Sigmoid colon (tissue), 4 donors: Measurements from ENCODE around the gene ADARB2.

ENCODE experiments used
- EP300 ChIP-seq, 4 donors: sonication (generic); formaldehyde crosslinking; IDR thresholded peaks; one replicate each; pipeline ENCODE4 v1.6.1; 2017; ENCODE audit warnings: antibody characterized with exemption in 4 of 4
- POLR2A ChIP-seq, 2 donors: fragments of 450-650 bp; IDR thresholded peaks; one replicate each; pipeline ENCODE4 v1.6.1; 2016; ENCODE audit warnings: antibody characterized with exemption in 2 of 2, mild to moderate bottlenecking in 2 of 2, moderate library complexity in 2 of 2
- POLR2AphosphoS5 ChIP-seq, 4 donors: sonication (generic); formaldehyde crosslinking; IDR thresholded peaks; one replicate each; pipeline ENCODE4 v1.6.1; 2017; ENCODE audit warnings: antibody characterized with exemption in 4 of 4
- TF ChIP-seq, protein P1 (sequence below), 4 experiments: fragments of 450-650 bp in 3 of 4; fragments of 200-600 bp in 1 of 4; IDR thresholded peaks; one replicate each; pipeline ENCODE4 v1.5.1; 2016 to 2019; ENCODE audit warnings: antibody characterized with exemption in 4 of 4, mild to moderate bottlenecking in 3 of 4, moderate library complexity in 2 of 4

DNA sequence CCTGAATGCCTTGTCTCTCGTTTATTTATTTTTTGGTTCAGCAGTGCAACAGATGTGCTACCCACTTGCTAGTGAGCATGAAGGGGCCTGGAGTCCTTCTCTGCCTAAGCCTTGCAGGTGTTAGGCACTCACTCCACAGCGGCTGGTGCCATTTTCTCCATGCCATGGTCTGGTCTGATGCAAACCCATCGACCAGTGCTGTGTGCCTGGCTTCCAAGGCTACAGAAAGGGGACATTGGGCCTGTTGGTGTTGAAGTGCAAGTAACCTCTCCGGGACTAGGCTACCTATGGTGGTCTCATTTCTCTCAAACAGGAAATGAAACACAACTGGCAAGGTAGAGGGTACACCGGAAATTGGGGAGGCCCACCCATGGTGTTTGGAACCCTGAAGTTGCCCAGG is 198.1 kb downstream of the ADARB2 start:
- TF ChIP-seq POLR2A (IDR thresholded peaks at IDR 0.05) = no peak
- TF ChIP-seq, protein P1, sequence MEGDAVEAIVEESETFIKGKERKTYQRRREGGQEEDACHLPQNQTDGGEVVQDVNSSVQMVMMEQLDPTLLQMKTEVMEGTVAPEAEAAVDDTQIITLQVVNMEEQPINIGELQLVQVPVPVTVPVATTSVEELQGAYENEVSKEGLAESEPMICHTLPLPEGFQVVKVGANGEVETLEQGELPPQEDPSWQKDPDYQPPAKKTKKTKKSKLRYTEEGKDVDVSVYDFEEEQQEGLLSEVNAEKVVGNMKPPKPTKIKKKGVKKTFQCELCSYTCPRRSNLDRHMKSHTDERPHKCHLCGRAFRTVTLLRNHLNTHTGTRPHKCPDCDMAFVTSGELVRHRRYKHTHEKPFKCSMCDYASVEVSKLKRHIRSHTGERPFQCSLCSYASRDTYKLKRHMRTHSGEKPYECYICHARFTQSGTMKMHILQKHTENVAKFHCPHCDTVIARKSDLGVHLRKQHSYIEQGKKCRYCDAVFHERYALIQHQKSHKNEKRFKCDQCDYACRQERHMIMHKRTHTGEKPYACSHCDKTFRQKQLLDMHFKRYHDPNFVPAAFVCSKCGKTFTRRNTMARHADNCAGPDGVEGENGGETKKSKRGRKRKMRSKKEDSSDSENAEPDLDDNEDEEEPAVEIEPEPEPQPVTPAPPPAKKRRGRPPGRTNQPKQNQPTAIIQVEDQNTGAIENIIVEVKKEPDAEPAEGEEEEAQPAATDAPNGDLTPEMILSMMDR (IDR thresholded peaks at IDR 0.05) = no peak
- TF ChIP-seq POLR2AphosphoS5 (IDR thresholded peaks at IDR 0.05) = no peak
- no peak for TF ChIP-seq EP300 (IDR thresholded peaks at IDR 0.05)
